DMS79 treated with DMSO at 0.1 percent for 48 hours (cell line): Measurements from ENCODE around the gene DHX32.
A peak's percentile ranks its signal among the peaks of the same experiment; 100 is the strongest.

Source experiments
- DNase-seq: peaks from one replicate; lab custom pipeline; 2025; lab: John Stamatoyannopoulos, UW

Gene DHX32

DNA sequence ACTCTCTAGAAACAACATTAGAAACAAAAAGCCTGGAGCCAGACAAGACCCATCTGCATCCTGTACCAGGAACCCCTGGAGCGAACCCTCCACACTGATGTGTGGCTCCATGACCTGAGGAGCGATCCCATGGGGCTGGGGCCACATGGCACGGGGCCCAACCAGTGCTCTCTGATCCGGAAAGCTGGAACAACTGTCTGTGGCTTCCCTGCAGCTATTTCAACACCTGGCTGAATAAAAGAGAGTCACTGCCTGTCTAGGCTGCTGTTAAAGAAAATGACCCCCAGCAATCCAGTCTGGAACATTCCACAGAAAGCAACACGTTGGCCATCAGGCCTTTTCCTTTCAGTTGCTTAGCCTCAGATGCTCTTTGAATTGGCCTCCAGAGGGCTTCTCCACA, 79.0 kb downstream of the DHX32 start:
- DNase-seq, result peak; percentile 7

DNA sequence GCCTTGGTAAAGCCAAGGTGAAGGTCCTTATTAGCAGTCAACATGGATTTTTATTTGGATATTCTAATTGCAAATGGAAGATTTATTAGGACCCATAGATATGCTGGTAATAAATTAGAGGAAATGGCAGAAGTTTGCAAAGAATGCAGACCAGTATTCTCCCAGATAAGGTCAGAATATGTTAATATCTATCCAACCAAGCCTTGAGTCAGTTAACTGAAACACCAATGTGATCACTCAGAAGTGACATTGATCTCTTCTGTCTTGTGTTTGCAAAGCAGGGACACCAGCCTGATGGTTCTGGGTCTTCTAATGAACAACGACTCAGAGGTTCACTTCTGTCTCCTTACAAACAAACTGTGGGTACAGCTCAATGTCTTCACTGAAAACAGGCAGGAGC, 79.5 kb downstream of the DHX32 start:
- DNase-seq, result no peak

DNA sequence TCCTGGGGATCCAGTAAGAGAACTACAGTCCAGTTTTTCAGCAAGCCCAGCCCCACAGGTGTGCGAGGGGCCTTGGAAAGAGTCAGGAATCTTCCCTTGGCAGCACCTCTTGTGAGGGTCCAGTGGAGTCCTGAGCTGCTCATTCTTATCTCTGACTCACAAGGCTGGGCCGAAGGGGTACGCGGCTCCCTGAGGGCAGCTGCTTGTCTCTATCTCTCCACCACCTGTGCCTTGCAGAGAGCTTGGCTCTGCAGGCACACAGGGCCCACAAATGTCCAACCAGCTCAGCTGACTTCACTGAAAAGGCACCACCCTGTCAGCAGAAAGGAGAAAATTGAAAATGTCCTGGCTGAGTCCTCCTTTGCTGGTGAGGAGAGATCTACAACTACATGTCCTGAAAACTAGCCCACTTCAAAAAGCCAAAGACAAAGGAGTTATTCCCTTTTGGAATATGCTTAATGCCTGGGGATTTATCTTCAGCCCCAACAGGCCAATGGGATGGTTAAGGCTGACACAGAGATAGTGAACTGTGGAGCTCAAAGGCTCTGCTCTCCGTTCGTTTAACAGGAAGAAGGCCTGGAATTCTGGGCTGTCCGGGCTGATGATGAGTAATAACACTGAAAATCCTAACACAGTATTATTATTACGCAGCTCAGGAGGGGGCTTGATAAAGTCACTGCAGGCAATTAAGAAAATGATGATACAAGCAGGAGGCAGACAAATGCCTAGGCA, 81.5 kb downstream of the DHX32 start:
- DNase-seq, result no peak

DNA sequence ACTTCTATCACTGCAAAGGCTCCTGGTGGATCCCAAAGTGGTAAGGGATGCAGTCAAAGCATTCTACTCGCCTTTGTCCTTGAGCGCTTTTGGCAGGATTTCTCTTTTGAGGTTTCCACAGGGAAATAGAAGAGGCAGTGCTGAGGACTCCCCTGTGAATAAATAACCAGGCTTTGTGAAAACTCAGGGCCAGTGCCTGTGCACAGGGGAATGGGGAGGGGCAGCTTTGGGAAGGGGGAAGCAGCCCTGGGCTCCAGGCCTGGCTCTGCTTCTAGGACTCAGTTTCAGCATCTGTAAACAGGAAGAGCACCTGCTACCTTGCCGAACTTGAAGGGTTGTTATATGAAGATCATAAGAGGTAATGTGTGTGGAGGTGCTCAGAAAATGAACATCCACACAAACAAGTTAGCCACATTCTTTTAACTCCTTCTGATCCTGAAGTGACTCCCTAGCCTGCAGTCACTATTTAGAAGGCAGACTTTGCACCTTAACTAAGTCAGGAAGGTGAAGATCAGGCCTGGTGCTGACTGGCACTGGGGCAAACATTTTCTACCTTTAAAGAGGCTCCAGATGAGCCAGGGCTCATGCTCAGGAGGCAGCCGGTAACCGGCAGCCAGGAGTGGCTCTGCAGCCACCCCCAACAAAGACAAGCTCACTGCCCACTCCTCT, 83.0 kb downstream of the DHX32 start:
- DNase-seq, result peak; percentile 3

DNA sequence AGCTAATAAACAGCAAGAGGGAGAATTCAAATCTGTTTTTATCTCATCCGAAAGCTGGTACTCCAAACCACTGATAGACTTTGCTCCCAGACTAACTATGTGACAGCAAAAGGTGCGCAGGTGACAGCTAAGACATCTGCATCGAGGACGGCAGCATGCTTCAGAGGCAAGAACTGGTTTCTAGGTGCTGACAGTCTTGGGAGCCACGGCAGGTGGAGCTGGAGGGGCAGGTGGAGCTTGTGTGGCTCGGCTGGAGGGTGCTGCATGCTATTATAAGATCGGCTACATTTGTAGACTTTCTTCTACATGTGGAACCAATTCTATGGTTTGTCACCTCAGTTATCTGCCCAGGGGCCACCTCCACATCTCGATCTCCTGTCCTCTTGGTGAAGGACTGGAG, 83.7 kb downstream of the DHX32 start:
- DNase-seq, result no peak

DNA sequence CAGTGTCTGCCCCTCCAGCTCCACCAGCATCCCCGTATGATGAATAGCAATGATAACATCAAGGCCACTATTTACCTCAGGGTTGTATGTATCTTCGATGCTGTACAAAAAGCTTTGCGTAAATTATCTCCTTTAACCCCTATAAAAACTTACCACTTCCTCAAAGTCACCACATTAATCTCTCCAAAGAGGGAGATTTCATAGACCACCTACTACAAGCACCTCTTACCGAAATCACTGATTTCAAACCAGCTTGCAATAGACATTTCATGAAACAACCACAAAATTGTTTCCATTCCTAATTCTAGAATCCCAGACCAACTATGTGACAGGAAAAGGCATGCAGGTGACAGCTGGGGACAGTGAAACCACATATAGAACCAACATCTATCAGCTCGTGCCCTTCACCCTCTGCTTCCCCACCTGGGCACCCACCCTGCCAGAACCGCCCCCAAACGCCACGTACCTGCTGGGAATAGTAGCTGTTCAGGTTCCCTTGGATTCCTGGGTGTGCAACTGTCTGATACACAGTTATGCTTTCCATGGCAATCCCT, 85.4 kb downstream of the DHX32 start:
- no peak for DNase-seq

DNA sequence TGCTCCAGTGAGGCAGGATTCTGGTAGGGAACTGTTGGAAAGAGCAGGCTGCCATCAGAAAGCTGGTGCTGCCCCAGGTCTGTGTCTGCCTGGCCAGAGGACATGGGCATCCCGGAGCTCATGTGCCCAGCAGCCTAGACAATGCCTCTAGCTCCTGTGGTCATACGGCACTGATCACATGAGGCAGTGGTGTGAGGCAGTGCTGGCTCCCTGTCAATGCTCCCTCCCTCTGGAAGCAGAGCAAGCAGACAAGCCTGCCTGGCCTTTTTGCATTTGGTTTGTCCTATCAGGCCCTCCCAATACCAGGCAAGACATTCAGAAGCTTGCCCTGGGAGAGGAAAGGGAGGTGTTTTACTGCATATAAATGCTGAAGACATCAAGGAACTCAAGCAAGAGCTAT, 86.0 kb downstream of the DHX32 start:
- DNase-seq, result no peak

DNA sequence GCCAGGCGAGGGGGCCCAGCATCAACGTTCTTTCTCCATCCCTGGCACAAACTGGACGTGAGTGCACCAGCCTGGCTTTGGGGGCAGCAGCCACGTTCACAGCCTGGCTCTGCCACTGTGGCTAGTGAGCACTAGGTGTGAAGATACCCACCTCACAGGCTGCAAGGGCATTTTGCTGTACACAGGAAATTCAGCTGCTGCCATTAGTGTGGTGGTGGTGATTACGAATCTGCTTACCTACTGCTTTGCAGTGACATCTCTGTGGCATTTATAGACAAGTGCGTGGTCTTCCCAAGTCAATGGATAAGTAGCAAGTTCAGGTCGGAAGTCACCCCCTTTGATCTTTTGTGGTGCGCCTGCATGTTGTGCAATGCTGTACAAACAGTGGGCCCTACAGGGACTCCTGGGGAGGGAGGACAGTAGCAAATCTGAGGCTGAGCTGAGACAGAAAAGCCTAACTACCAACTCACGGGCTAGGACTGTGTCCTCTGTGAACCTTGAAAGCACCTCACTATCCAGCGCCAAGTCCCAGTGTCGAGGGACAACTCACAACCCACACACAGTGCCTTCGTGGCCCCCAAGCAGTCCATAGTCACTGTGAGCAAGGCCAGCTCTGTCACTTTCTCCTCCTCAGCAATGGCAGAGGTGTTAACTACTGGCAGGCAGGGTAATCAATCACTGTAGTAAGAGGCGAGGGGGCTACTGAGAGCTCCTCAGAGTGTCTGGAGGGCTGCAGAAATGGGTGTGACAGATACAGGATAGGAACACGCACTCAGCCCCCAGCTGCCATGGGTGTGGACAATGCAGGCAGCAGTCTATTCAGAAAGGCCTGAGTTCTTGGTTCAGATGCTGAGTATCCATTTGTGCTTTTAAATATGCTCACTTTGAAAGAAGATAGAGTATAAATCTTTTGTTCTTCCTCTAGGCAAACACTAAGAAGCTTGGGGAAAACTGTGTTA, 88.5 kb downstream of the DHX32 start:
- DNase-seq, result no peak

DNA sequence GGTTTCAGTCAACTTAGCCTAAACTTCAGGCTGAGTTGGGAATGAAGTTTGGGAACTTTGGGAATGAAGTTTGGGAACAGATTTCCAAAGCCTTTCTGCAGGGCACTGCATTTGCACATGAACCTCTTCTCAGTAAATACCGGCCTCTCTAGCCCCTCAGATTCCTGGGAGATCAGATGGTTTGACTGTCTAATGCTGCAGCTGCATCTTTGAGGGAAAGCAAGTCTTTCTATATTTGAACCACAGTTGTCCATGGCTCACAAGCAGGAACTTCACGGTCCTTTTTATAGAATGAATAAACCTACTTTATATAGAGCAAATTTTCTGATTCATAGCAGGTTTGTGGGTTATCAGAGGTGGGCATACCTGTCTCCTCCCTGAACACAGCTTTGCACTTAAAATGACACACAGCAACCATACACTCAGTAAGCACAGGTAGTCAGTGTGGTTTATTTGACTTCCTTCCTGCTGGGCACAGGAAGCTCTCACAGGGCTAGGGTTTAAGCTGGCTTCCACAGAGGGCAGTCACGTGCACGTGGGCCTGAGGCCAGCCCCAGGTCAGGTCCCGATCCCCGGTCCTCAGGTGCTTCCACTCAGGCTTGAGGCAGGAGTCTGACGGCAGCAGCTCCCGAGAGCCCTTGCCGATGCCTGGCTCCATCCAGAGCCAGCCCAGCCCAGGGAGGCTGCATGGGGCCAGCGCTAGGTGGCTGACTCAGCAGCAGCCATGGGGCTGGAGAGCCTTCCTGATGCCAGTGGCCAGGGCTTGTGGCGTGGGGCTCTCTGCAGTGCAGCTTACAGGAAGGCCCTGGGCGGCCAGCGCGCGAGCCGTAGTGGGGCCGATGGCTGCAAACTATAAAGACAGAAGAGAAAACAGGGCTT, 92.7 kb downstream of the DHX32 start:
- no peak for DNase-seq
